Natural killer cell (primary cell): ENCODE data around the gene TOM1. TPM values are rescaled to one million over a fixed set of nuclear protein-coding genes. Genes with fewer than 3 reads are reported as not detected.

Source experiments
- ATAC-seq, 3 donors: fragments of 150-1000 bp in 2 of 3; fragments of 200-7000 bp in 1 of 3; cut with Tn5 transposase; 1 replicate in 1 of 3; 2 replicates in 2 of 3; pipeline ENCODE4 v1.10.0; 2021; ENCODE audit warnings: mild to moderate bottlenecking in 2 of 3, moderate library complexity in 2 of 3
- DNase-seq, 2 donors: peaks; one replicate each; pipeline versions ENCODE4 v3.0.0 to v3.0.0-alpha.2; 2013 to 2021; ENCODE audit warnings: mixed read lengths in 1 of 2
- H3K27ac ChIP-seq: one replicate; pipeline ENCODE4 v1.5.1; 2013; ENCODE audit warnings: mild to moderate bottlenecking, low read length
- H3K27me3 ChIP-seq: one replicate; pipeline ENCODE4 v1.6.1; 2013; ENCODE audit warnings: low read length; ENCODE audit not compliant: control insufficient read depth, insufficient read depth
- H3K36me3 ChIP-seq: one replicate; pipeline ENCODE4 v1.6.1; 2013; ENCODE audit warnings: low read length; ENCODE audit not compliant: control insufficient read depth, insufficient read depth
- H3K4me1 ChIP-seq: one replicate; pipeline ENCODE4 v1.6.1; 2013; ENCODE audit warnings: low read length; ENCODE audit not compliant: control insufficient read depth, insufficient read depth
- H3K4me3 ChIP-seq: one replicate; pipeline ENCODE4 v1.5.1; 2013; ENCODE audit warnings: low read length
- H3K9me3 ChIP-seq: one replicate; pipeline ENCODE4 v1.6.1; 2013; ENCODE audit warnings: low read length; ENCODE audit not compliant: control insufficient read depth, insufficient read depth
- H3K27ac Mint-ChIP-seq, 2 donors: one replicate each; pipeline ENCODE4 v1.8.0; 2022; ENCODE audit warnings: mild to moderate bottlenecking in 2 of 2, mixed read lengths in 2 of 2, moderate library complexity in 1 of 2
- H3K27me3 Mint-ChIP-seq, 2 donors: one replicate each; pipeline ENCODE4 v1.8.0; 2022; ENCODE audit warnings: low read depth in 2 of 2, mixed read lengths in 2 of 2
- H3K36me3 Mint-ChIP-seq: one replicate; pipeline ENCODE4 v1.8.0; 2022; ENCODE audit warnings: mixed read lengths
- H3K4me1 Mint-ChIP-seq, 2 donors: one replicate each; pipeline ENCODE4 v1.8.0; 2022; ENCODE audit warnings: mixed read lengths in 2 of 2
- H3K4me3 Mint-ChIP-seq: one replicate; pipeline ENCODE4 v1.8.0; 2022; ENCODE audit warnings: mild to moderate bottlenecking, moderate library complexity, mixed read lengths
- H3K9me3 Mint-ChIP-seq, 2 donors: one replicate each; pipeline ENCODE4 v1.8.0; 2022; ENCODE audit warnings: mixed read lengths in 2 of 2
- CTCF ChIP-seq: fragments of 200-600 bp; IDR thresholded peaks from one replicate; pipeline ENCODE4 v1.8.0; 2022; ENCODE audit warnings: antibody characterized with exemption
- WGBS: methylation state at CpG from one replicate; pipeline ENCODE4 v1.1.7; 2013; ENCODE audit warnings: missing lambda C conversion rate; ENCODE audit not compliant: insufficient coverage; 5-methylcytosine and 5-hydroxymethylcytosine counted together
- intact Hi-C: fragments of 100-400 bp; cut with micrococcal nuclease; formaldehyde crosslinking; loops from one replicate; pipeline ENCODE4 v1.14.2; 2022
- total RNA-seq, 4 donors: library from RNA; stranded (reverse); fragments of 120-200 nt in 1 of 4; gene quantifications; one replicate each; pipeline versions ENCODE4 v1.2.3 to v1.2.4, GENCODE V29; 2013 to 2022

The TOM1 gene
- total RNA-seq = 100 to 1,000 TPM; 102 to 132 (median 107) TPM
- total RNA-seq (2013) = 24.3 TPM

DNA sequence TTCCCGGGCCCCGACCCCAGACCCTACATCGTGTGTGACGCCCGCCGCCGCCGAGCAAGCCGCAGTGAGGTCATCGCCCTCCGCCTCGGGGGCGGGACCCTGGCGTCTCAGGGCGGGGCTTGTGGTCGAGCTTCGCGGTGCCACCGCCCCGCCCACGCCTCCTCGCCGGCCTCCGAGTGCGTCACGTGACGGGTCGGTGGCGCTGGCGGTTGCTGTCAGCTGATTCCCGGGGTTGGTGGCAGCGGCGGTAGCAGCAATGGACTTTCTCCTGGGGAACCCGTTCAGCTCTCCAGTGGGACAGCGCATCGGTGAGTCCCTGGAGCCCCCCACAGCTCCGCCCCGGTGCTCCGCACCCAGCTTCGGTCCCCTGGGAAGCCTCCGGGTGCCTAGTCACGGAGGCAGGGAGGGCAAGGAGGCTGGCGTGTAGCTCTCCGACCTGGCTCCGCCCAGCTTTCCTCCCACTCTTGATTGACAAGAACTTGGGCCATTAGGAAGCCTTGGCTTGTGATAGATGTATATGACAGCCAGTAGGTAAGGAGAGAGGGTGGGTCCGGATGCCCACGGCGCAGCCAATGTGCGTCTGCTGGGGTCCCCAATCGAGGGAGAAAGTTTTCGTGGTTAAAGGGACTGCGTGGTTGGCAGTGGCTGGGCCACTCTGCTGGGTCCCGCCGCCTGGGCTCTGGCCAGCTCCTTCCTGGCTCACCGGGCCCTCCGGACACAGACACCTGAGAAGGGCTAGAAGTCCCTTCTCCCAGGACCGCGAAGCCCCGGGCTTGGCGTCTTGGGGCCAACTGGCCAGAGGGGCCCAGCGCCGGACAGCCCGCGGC is at the start of gene TOM1:
Gene TOM1, plus strand, starts transcription at position 222 of the 827 bp plus-strand sequence. Its CDS starts 35 bp downstream, at position 257.
- H3K4me1 ChIP-seq = peaks cover 21% of the 10 kb centered on the region
- no peaks in the 10 kb centered on the region for H3K27me3 ChIP-seq
- no peaks in the 10 kb centered on the region for H3K27me3 Mint-ChIP-seq
- peak within 1 kb of the TSS; percentile 82 for H3K4me3 ChIP-seq
- H3K9me3 ChIP-seq = no peaks in the 10 kb centered on the region
- peak; percentile 98 for DNase-seq
- no peaks in the 10 kb centered on the region for H3K36me3 Mint-ChIP-seq
- no peak for TF ChIP-seq CTCF
- H3K4me1 Mint-ChIP-seq = peaks cover 14 to 25% of the 10 kb centered on the region in 2 donors
- H3K4me3 Mint-ChIP-seq = peak within 1 kb of the TSS; percentile 99
- H3K27ac ChIP-seq = peak within 1 kb of the TSS; percentile 94
- no peaks in the 10 kb centered on the region for H3K9me3 Mint-ChIP-seq
- H3K27ac Mint-ChIP-seq = peak within 1 kb of the TSS; percentile 96 to 99
- no peaks in the 10 kb centered on the region for H3K36me3 ChIP-seq
- intact Hi-C loops = loop anchor here (1.0 to 10.0 kb wide), 2 partner anchors 43 to 85 kb away; partner anchors contain the start of genes HMGXB4 and HMOX1
- ATAC-seq = peak; percentile 86 to 96 (median 89)
- WGBS = 0% methylated on average over 64 of the region's 64 CpGs

GRCh38 chr22:35250156-35250555 is 49.5 kb upstream of the TOM1 start:
- 82% methylated on average over 4 of the region's 4 CpGs for WGBS
- no peaks in the 10 kb centered on the region for H3K27me3 ChIP-seq
- Mint-ChIP-seq H3K27ac (no peak overlapping the region), H3K9me3 (no peaks in the 10 kb centered on the region), H3K4me3 (no peak overlapping the region), H3K36me3 (no peaks in the 10 kb centered on the region), H3K4me1 (no peaks in the 10 kb centered on the region), H3K27me3 (peaks cover 7 to 15% of the 10 kb centered on the region in 2 donors)
- no peaks in the 10 kb centered on the region for H3K4me1 ChIP-seq
- intact Hi-C loops = no loop called here
- no peak overlapping the region for H3K27ac ChIP-seq
- no peak for TF ChIP-seq CTCF
- ATAC-seq = no peak
- no peak overlapping the region for H3K4me3 ChIP-seq
- H3K36me3 ChIP-seq = no peaks in the 10 kb centered on the region
- no peaks in the 10 kb centered on the region for H3K9me3 ChIP-seq
- DNase-seq = no peak

GRCh38 chr22:35253946-35254345 is 45.7 kb upstream of the TOM1 start:
- Histone ChIP-seq H3K27ac (no peak overlapping the region), H3K27me3 (no peaks in the 10 kb centered on the region), H3K4me1 (peaks cover 9% of the 10 kb centered on the region), H3K9me3 (no peaks in the 10 kb centered on the region), H3K36me3 (no peaks in the 10 kb centered on the region), H3K4me3 (no peak overlapping the region)
- peaks cover 0 to 4% of the 10 kb centered on the region in 2 donors for H3K27me3 Mint-ChIP-seq
- DNase-seq (no peak), ATAC-seq (no peak)
- H3K27ac Mint-ChIP-seq = no peak overlapping the region
- no peaks in the 10 kb centered on the region for H3K9me3 Mint-ChIP-seq
- no peaks in the 10 kb centered on the region for H3K36me3 Mint-ChIP-seq
- 96% methylated on average over 2 of the region's 2 CpGs for WGBS
- peaks cover 17 to 19% of the 10 kb centered on the region in 2 donors for H3K4me1 Mint-ChIP-seq
- intact Hi-C loops = no loop called here
- no peak for TF ChIP-seq CTCF
- no peak overlapping the region for H3K4me3 Mint-ChIP-seq
